ENCODE data around the gene LRRC8C.

LRRC8C gene

DNA sequence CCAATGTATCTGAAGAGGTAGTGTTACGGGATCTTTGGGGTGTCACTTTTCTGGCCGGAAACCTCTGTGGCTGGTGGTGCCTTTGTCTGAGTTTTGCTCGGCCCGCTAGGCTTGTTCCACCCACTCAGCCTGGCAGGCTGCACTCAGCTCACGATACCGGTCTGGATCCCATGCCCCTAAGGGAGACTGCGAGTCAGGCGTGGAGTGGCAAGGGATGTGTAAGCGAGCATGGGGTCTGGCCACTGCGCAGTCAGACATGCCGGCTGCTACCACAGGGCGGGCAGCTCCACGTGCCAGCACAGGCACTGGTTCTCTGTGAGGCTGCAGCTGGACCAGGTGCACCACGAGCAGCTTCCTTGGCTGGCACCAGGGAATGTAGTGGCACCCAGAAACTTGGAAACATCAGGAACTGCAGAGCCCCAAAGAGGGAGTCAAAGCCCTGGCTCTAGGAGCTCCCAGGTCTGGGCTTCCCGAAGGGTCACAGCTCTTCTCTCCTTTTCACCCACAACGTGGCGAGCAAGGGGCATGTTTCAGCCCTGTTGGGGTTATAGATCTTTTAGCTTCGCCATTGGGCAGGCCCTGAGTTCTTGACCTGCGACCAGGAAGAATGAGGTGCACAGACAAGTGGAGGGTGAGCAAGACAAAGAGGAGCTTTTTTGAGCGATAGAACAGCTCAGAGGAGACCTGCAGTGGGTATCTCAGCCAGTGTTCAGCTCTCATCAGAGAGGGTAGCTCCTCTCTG, 23.8 kb upstream of the LRRC8C start:
- Histone ChIP-seq H3K36me3 (ENCODE audit: insufficient read depth, low read length) (no peaks in the 10 kb centered on the region), H3F3A (ENCODE audit: insufficient read depth, low read length) (no peaks in the 10 kb centered on the region), H2AFZ (ENCODE audit: low read length) (no peak overlapping the region), H3K4me2 (ENCODE audit: low read length) (peak overlapping the region; percentile 30), H3K9me3 (ENCODE audit: low read length) (no peaks in the 10 kb centered on the region), H3K27me3 (ENCODE audit: insufficient read depth, low read length) (no peaks in the 10 kb centered on the region), H4K20me1 (ENCODE audit: insufficient read depth, low read length) (no peaks in the 10 kb centered on the region), H3K9ac (ENCODE audit: low read length) (peak overlapping the region; percentile 22; the same call in 1 of the 2 replicates), H3K27ac (ENCODE audit: low read depth, low read length, poor library complexity, severe bottlenecking) (peak overlapping the region; percentile 62), H3K9me2 (ENCODE audit: low read depth, low read length) (no peaks in the 10 kb centered on the region), H3K79me2 (ENCODE audit: insufficient read depth, low read length) (no peaks in the 10 kb centered on the region), H3K4me3 (ENCODE audit: low read depth, low read length, poor library complexity, severe bottlenecking) (no peak overlapping the region), H3K4me1 (ENCODE audit: insufficient read depth, low read length, severe bottlenecking) (peaks cover 56% of the 10 kb centered on the region)
- no peak for TF ChIP-seq EZH2 (IDR thresholded peaks at IDR 0.05; ENCODE audit: borderline replicate concordance, low read length)
- no peak for TF ChIP-seq CTCF (IDR thresholded peaks at IDR 0.05; ENCODE audit: low read length)

GRCh38 chr1:89609781-89610456, 23.0 kb upstream of the LRRC8C start:
- Histone ChIP-seq H2AFZ (ENCODE audit: low read length) (no peak overlapping the region), H3K4me2 (ENCODE audit: low read length) (no peak overlapping the region; the same call in 1 of the 2 replicates), H3K79me2 (ENCODE audit: insufficient read depth, low read length) (no peaks in the 10 kb centered on the region), H3K36me3 (ENCODE audit: insufficient read depth, low read length) (no peaks in the 10 kb centered on the region), H3K4me3 (ENCODE audit: low read depth, low read length, poor library complexity, severe bottlenecking) (no peak overlapping the region), H3K27me3 (ENCODE audit: insufficient read depth, low read length) (no peaks in the 10 kb centered on the region), H3K9me2 (ENCODE audit: low read depth, low read length) (no peaks in the 10 kb centered on the region), H3K9me3 (ENCODE audit: low read length) (no peaks in the 10 kb centered on the region), H3K9ac (ENCODE audit: low read length) (no peak overlapping the region; the same call in 1 of the 2 replicates), H3K4me1 (ENCODE audit: insufficient read depth, low read length, severe bottlenecking) (peaks cover 56% of the 10 kb centered on the region), H3K27ac (ENCODE audit: low read depth, low read length, poor library complexity, severe bottlenecking) (peak overlapping the region; percentile 62), H3F3A (ENCODE audit: insufficient read depth, low read length) (no peaks in the 10 kb centered on the region), H4K20me1 (ENCODE audit: insufficient read depth, low read length) (no peaks in the 10 kb centered on the region)
- TF ChIP-seq EZH2 (IDR thresholded peaks at IDR 0.05; ENCODE audit: borderline replicate concordance, low read length) (no peak), CTCF (IDR thresholded peaks at IDR 0.05; ENCODE audit: low read length) (no peak)

- Histone ChIP-seq H3K4me2 (ENCODE audit: low read length) (no peak overlapping the region; the same call in 1 of the 2 replicates), H3K27me3 (ENCODE audit: insufficient read depth, low read length) (no peaks in the 10 kb centered on the region), H2AFZ (ENCODE audit: low read length) (no peak overlapping the region), H4K20me1 (ENCODE audit: insufficient read depth, low read length) (no peaks in the 10 kb centered on the region), H3K79me2 (ENCODE audit: insufficient read depth, low read length) (no peaks in the 10 kb centered on the region), H3K9ac (ENCODE audit: low read length) (no peak overlapping the region; the same call in 1 of the 2 replicates), H3K4me1 (ENCODE audit: insufficient read depth, low read length, severe bottlenecking) (peaks cover 56% of the 10 kb centered on the region), H3K27ac (ENCODE audit: low read depth, low read length, poor library complexity, severe bottlenecking) (peak overlapping the region; percentile 51), H3K9me3 (ENCODE audit: low read length) (no peaks in the 10 kb centered on the region), H3F3A (ENCODE audit: insufficient read depth, low read length) (no peaks in the 10 kb centered on the region), H3K36me3 (ENCODE audit: insufficient read depth, low read length) (no peaks in the 10 kb centered on the region), H3K4me3 (ENCODE audit: low read depth, low read length, poor library complexity, severe bottlenecking) (no peak overlapping the region), H3K9me2 (ENCODE audit: low read depth, low read length) (no peaks in the 10 kb centered on the region)
- TF ChIP-seq EZH2 (IDR thresholded peaks at IDR 0.05; ENCODE audit: borderline replicate concordance, low read length) (no peak), CTCF (IDR thresholded peaks at IDR 0.05; ENCODE audit: low read length) (no peak)
These were observed 22.4 kb upstream of the LRRC8C start for GRCh38 chr1:89610457-89611011.

Data from OCI-LY1 (cell line).